ENCODE results near the gene SOBP.

DNA sequence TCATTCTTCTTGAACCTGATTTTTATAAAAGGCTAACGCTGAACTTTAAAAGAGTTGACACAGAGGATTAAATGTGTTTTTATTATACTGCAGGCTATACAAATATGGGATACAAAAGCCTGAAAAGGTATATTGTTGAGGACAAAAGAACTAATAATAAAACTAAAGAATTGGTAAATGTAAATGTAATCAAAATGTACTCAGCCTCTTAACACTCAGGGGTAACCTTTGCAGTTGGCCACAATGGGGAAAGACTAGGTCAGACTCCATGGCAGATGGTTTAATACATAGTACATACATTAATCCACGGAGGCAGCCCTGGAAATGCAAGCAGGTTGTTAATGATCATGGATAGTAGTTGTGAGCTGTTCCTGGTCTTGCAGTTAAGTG lies 57.5 kb downstream of the SOBP start:
- TF ChIP-seq, protein P1, sequence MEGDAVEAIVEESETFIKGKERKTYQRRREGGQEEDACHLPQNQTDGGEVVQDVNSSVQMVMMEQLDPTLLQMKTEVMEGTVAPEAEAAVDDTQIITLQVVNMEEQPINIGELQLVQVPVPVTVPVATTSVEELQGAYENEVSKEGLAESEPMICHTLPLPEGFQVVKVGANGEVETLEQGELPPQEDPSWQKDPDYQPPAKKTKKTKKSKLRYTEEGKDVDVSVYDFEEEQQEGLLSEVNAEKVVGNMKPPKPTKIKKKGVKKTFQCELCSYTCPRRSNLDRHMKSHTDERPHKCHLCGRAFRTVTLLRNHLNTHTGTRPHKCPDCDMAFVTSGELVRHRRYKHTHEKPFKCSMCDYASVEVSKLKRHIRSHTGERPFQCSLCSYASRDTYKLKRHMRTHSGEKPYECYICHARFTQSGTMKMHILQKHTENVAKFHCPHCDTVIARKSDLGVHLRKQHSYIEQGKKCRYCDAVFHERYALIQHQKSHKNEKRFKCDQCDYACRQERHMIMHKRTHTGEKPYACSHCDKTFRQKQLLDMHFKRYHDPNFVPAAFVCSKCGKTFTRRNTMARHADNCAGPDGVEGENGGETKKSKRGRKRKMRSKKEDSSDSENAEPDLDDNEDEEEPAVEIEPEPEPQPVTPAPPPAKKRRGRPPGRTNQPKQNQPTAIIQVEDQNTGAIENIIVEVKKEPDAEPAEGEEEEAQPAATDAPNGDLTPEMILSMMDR (IDR thresholded peaks at IDR 0.05) = no peak
- TF ChIP-seq POLR2AphosphoS5 (IDR thresholded peaks at IDR 0.05) = no peak

All from upper lobe of left lung (tissue), 4 donors.